Activated T-helper 1 cell treated with anti-CD3 and anti-CD28 coated beads, Interleukin-12 subunit alpha, Interleukin-12 subunit beta, Interleukin-2, Interleukin-4 antibody, amounts not matched to agents 30 ng/mL and 10 ng/mL and 1 ng/mL, durations not matched to agents 14 hours and 24 hours and 36 hours (primary cell): ENCODE data around the gene HIPK2. TPM values are rescaled to one million over a fixed set of nuclear protein-coding genes. Genes with fewer than 3 reads are reported as not detected.

Experiments
- DNase-seq: peaks from one replicate; pipeline ENCODE4 v3.0.0; 2021; ENCODE audit warnings: low spot score
- H3K27ac Mint-ChIP-seq: one replicate; pipeline ENCODE4 v1.8.0; 2021; ENCODE audit warnings: mild to moderate bottlenecking, mixed read lengths
- H3K27me3 Mint-ChIP-seq: one replicate; pipeline ENCODE4 v1.8.0; 2022; ENCODE audit warnings: mild to moderate bottlenecking, moderate library complexity, mixed read lengths; ENCODE audit not compliant: insufficient read depth
- H3K36me3 Mint-ChIP-seq: one replicate; pipeline ENCODE4 v1.8.0; 2021; ENCODE audit warnings: low read depth, mixed read lengths
- H3K4me1 Mint-ChIP-seq: one replicate; pipeline ENCODE4 v1.8.0; 2021; ENCODE audit warnings: low read depth, mixed read lengths
- H3K4me3 Mint-ChIP-seq: one replicate; pipeline ENCODE4 v1.8.0; 2021; ENCODE audit warnings: mild to moderate bottlenecking, moderate library complexity, mixed read lengths
- H3K9me3 Mint-ChIP-seq: one replicate; pipeline ENCODE4 v1.8.0; 2021; ENCODE audit warnings: mixed read lengths
- intact Hi-C: fragments of 100-400 bp; cut with micrococcal nuclease; formaldehyde crosslinking; loops from one replicate; pipeline ENCODE4 v1.15.1; 2024
- total RNA-seq: library from RNA; stranded (reverse); gene quantifications from 2 replicates; pipeline ENCODE4 v1.2.3, GENCODE V29; 2022

HIPK2 gene
- total RNA-seq, 1 donor from 2014 or later: 28.3 TPM

GRCh38 chr7:139762886-139763285 lies 14.9 kb downstream of the HIPK2 start:
- Mint-ChIP-seq H3K27me3 (no peaks in the 10 kb centered on the region), H3K4me3 (no peak overlapping the region), H3K36me3 (peaks cover 22% of the 10 kb centered on the region), H3K27ac (no peak overlapping the region), H3K9me3 (no peaks in the 10 kb centered on the region), H3K4me1 (peaks cover 62% of the 10 kb centered on the region)
- no peak for DNase-seq
- intact Hi-C loops: no loop called here

- H3K4me3 Mint-ChIP-seq: no peak overlapping the region
- H3K9me3 Mint-ChIP-seq: no peaks in the 10 kb centered on the region
- DNase-seq: no peak
- H3K4me1 Mint-ChIP-seq: peaks cover 64% of the 10 kb centered on the region
- H3K27ac Mint-ChIP-seq: peak overlapping the region; percentile 1
- H3K27me3 Mint-ChIP-seq: no peaks in the 10 kb centered on the region
- peaks cover 18% of the 10 kb centered on the region for H3K36me3 Mint-ChIP-seq
- intact Hi-C loops: loop anchor here (2.0 kb wide), 1 partner anchor 14 kb away; no protein-coding TSS in a partner anchor
Measured at GRCh38 chr7:139758388-139758787, 19.4 kb downstream of the HIPK2 start.

DNA sequence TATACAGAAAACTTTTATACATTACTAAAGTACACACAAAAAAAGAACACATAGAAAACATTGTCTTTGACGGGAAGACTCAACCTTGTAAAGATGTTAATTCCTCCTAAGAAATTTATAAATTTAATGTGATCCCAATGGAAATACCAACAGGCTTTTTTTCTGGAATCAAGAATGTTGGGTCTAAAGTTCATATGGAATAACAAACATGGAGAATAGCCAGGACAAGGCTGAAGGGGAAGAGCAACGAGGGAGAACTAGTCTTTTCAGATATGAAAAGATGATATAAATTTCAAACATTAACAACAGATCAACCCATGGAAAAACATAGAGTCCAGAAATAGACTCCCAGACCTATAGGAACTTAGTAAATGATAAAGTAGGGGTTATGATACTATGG lies 19.8 kb downstream of the HIPK2 start:
- no peak overlapping the region for H3K4me3 Mint-ChIP-seq
- H3K27me3 Mint-ChIP-seq: no peaks in the 10 kb centered on the region
- no peaks in the 10 kb centered on the region for H3K9me3 Mint-ChIP-seq
- peaks cover 17% of the 10 kb centered on the region for H3K36me3 Mint-ChIP-seq
- no peak overlapping the region for H3K27ac Mint-ChIP-seq
- DNase-seq: no peak
- intact Hi-C loops: loop anchor here (2.0 kb wide), 1 partner anchor 15 kb away; no protein-coding TSS in a partner anchor
- peaks cover 61% of the 10 kb centered on the region for H3K4me1 Mint-ChIP-seq

GRCh38 chr7:139753693-139754111 lies 24.1 kb downstream of the HIPK2 start:
- Mint-ChIP-seq H3K9me3 (no peaks in the 10 kb centered on the region), H3K27me3 (peaks cover 2% of the 10 kb centered on the region), H3K4me3 (no peak overlapping the region), H3K36me3 (peaks cover 4% of the 10 kb centered on the region), H3K4me1 (peaks cover 43% of the 10 kb centered on the region), H3K27ac (no peak overlapping the region)
- DNase-seq: no peak
- intact Hi-C loops: no loop called here

DNA sequence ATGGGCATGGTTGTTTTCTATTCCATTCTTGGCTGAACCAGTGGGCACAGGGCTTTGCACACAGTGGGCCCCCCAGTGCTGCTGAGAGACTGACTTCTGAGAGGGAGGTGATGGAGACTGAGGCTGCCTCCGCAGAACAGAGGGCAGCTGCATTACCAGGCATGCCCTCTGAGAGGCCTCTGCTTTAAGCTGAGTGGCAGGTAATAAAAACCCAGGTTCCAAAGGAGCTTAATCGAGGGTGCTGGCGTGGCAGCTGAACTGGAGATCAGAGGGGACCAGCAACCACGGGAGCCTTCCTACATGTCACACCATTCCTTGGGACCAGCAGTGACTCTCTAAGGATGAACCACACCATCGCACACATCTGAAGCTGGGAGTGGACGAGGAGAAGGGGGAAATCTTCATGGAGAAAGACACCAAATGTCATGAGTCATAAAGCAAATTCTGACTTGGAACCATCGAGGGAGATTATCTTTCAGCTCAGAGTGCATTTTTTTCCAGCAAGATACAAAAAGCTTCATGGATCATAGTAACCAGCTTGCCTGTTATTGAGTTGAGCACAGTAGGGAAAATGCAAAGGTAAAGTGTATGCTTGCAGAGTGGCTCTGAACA lies 24.6 kb downstream of the HIPK2 start:
- no peak overlapping the region for H3K27ac Mint-ChIP-seq
- DNase-seq: no peak
- peaks cover 2% of the 10 kb centered on the region for H3K27me3 Mint-ChIP-seq
- peaks cover 41% of the 10 kb centered on the region for H3K4me1 Mint-ChIP-seq
- intact Hi-C loops: no loop called here
- peaks cover 4% of the 10 kb centered on the region for H3K36me3 Mint-ChIP-seq
- no peaks in the 10 kb centered on the region for H3K9me3 Mint-ChIP-seq
- H3K4me3 Mint-ChIP-seq: no peak overlapping the region

DNA sequence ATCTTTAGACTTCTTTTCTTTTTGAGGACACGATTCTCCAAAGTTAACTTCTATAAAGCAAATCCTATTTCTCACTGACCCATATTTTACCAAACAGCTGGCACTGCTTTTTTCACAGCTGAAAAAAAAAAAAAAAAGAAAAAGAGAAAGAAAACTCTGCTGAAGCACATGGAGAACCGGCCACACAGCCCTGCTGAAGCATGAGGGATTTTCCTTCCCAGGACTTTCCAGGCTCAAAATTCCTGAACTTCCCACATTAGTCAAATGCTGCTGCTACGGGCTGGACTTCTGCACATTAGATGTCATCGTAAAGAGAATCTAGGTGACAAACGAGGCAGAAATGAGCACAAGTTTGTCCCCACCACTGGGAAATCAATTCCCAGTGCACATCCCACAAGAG lies 25.2 kb downstream of the HIPK2 start:
- intact Hi-C loops: no loop called here
- Mint-ChIP-seq H3K4me1 (peaks cover 41% of the 10 kb centered on the region), H3K27me3 (peaks cover 2% of the 10 kb centered on the region), H3K27ac (no peak overlapping the region), H3K4me3 (no peak overlapping the region), H3K9me3 (no peaks in the 10 kb centered on the region), H3K36me3 (peaks cover 4% of the 10 kb centered on the region)
- no peak for DNase-seq

- intact Hi-C loops: no loop called here
- Mint-ChIP-seq H3K4me1 (peaks cover 41% of the 10 kb centered on the region), H3K9me3 (no peaks in the 10 kb centered on the region), H3K27ac (no peak overlapping the region), H3K36me3 (peaks cover 4% of the 10 kb centered on the region), H3K27me3 (peaks cover 2% of the 10 kb centered on the region), H3K4me3 (no peak overlapping the region)
- DNase-seq: no peak
Measured at GRCh38 chr7:139752148-139752547, 25.6 kb downstream of the HIPK2 start.

- peaks cover 6% of the 10 kb centered on the region for H3K36me3 Mint-ChIP-seq
- no peak overlapping the region for H3K27ac Mint-ChIP-seq
- H3K27me3 Mint-ChIP-seq: peaks cover 2% of the 10 kb centered on the region
- peaks cover 35% of the 10 kb centered on the region for H3K4me1 Mint-ChIP-seq
- H3K4me3 Mint-ChIP-seq: no peak overlapping the region
- intact Hi-C loops: no loop called here
- H3K9me3 Mint-ChIP-seq: no peaks in the 10 kb centered on the region
- no peak for DNase-seq
Measured at GRCh38 chr7:139750459-139751095, 27.2 kb downstream of the HIPK2 start.

DNA sequence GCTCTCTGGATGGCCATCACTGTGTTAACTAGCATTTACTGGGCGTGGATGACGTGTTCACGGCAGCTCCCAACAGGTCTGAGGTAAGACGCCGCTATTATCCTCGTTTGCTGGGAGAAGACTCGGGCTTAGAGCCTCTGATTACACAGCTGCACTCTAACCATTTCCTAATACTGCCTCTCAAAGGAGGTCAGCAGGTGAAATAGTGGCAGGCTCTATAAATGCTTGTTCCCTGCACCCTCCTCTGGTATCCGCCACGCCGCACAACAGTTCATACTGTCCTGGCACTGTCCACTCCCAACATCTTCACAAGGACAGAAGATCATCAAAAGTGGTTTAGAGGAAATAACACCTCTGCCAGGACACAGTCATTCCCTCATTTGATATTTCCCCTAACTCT lies 28.3 kb downstream of the HIPK2 start:
- Mint-ChIP-seq H3K4me1 (peaks cover 25% of the 10 kb centered on the region), H3K27ac (no peak overlapping the region), H3K9me3 (no peaks in the 10 kb centered on the region), H3K27me3 (peaks cover 2% of the 10 kb centered on the region), H3K4me3 (no peak overlapping the region), H3K36me3 (peaks cover 6% of the 10 kb centered on the region)
- intact Hi-C loops: no loop called here
- DNase-seq: no peak

DNA sequence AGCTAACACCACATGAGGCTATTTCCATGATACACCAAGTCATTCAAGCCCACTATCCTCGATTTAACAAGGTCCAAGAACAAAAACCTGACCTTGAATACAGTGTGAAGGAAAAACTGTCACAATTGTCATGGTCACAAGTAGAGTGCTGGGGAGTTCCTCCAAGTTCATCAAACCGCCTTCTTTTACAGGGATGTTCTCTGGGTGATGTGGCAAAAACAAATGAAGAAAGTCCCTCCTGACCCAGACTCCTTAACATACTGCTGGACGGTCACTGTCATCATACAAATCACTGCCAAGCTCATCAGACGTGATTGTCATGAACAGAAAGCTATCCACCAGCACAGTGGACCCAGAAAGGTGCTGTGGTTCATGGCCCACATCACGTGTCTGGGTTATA lies 28.9 kb downstream of the HIPK2 start:
- H3K4me1 Mint-ChIP-seq: peaks cover 23% of the 10 kb centered on the region
- H3K4me3 Mint-ChIP-seq: no peak overlapping the region
- no peak for DNase-seq
- intact Hi-C loops: no loop called here
- H3K9me3 Mint-ChIP-seq: no peaks in the 10 kb centered on the region
- H3K36me3 Mint-ChIP-seq: peaks cover 4% of the 10 kb centered on the region
- no peak overlapping the region for H3K27ac Mint-ChIP-seq
- H3K27me3 Mint-ChIP-seq: peaks cover 2% of the 10 kb centered on the region

- H3K36me3 Mint-ChIP-seq: peaks cover 4% of the 10 kb centered on the region
- intact Hi-C loops: no loop called here
- H3K4me3 Mint-ChIP-seq: no peak overlapping the region
- H3K27ac Mint-ChIP-seq: no peak overlapping the region
- peaks cover 25% of the 10 kb centered on the region for H3K4me1 Mint-ChIP-seq
- DNase-seq: no peak
- no peaks in the 10 kb centered on the region for H3K9me3 Mint-ChIP-seq
- peaks cover 2% of the 10 kb centered on the region for H3K27me3 Mint-ChIP-seq
Measured at GRCh38 chr7:139748373-139748765, 29.4 kb downstream of the HIPK2 start.

GRCh38 chr7:139747662-139748372 lies 30.0 kb downstream of the HIPK2 start:
- intact Hi-C loops: no loop called here
- H3K27me3 Mint-ChIP-seq: peaks cover 2% of the 10 kb centered on the region
- DNase-seq: no peak
- H3K36me3 Mint-ChIP-seq: peaks cover 4% of the 10 kb centered on the region
- H3K4me1 Mint-ChIP-seq: peaks cover 29% of the 10 kb centered on the region
- no peak overlapping the region for H3K27ac Mint-ChIP-seq
- H3K4me3 Mint-ChIP-seq: no peak overlapping the region
- no peaks in the 10 kb centered on the region for H3K9me3 Mint-ChIP-seq

- DNase-seq: no peak
- no peaks in the 10 kb centered on the region for H3K9me3 Mint-ChIP-seq
- H3K27me3 Mint-ChIP-seq: peaks cover under 1% of the 10 kb centered on the region
- H3K36me3 Mint-ChIP-seq: peaks cover 4% of the 10 kb centered on the region
- intact Hi-C loops: no loop called here
- H3K4me3 Mint-ChIP-seq: no peak overlapping the region
- no peak overlapping the region for H3K27ac Mint-ChIP-seq
- peaks cover 30% of the 10 kb centered on the region for H3K4me1 Mint-ChIP-seq
Measured at GRCh38 chr7:139746652-139747051, 31.1 kb downstream of the HIPK2 start.
